Effector memory CD8-positive, alpha-beta T cell (primary cell): ENCODE measurements around the gene DYNC1LI2.

Experiments used
- ATAC-seq: fragments of 150-1000 bp; cut with Tn5 transposase; replicated peaks from 2 replicates; pipeline ENCODE4 v1.10.0; 2021; ENCODE audit warnings: mild to moderate bottlenecking, moderate library complexity
- DNase-seq, 3 experiments: peaks; one replicate each; pipeline ENCODE4 v3.0.0; 2021
- H3K27ac Mint-ChIP-seq, 2 donors: one replicate each; pipeline ENCODE4 v1.8.0; 2022; ENCODE audit warnings: mild to moderate bottlenecking in 2 of 2, mixed read lengths in 2 of 2, moderate library complexity in 2 of 2
- H3K27me3 Mint-ChIP-seq, 2 donors: one replicate each; pipeline ENCODE4 v1.8.0; 2022; ENCODE audit warnings: mixed read lengths in 2 of 2
- H3K36me3 Mint-ChIP-seq: one replicate; pipeline ENCODE4 v1.8.0; 2022; ENCODE audit warnings: mild to moderate bottlenecking, moderate library complexity, mixed read lengths; ENCODE audit not compliant: insufficient read depth
- H3K4me1 Mint-ChIP-seq, 2 donors: one replicate each; pipeline ENCODE4 v1.8.0; 2022; ENCODE audit warnings: low read depth in 2 of 2, mixed read lengths in 2 of 2
- H3K4me3 Mint-ChIP-seq, 2 donors: one replicate each; pipeline ENCODE4 v1.8.0; 2022; ENCODE audit warnings: mild to moderate bottlenecking in 2 of 2, mixed read lengths in 2 of 2, moderate library complexity in 2 of 2
- H3K9me3 Mint-ChIP-seq, 2 donors: one replicate each; pipeline ENCODE4 v1.8.0; 2022; ENCODE audit warnings: mixed read lengths in 2 of 2

DYNC1LI2 gene

DNA sequence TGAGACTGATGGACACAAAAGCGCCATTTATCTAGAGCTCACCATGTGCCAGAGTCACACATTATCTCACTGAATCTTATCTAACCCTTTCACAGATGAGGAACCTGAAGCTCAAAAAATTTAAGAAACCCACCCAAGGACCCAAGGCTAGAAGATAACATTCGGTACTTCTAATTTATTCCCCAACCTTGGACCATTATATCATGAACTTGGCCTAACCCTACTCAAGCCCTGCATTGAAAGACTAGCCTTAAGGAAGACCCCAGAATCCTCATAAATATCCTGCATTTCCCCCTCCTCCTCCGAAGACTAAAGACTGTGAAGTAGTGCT lies 548 bp upstream of the DYNC1LI2 start:
- Mint-ChIP-seq H3K27me3 (peaks cover 8 to 12% of the 10 kb centered on the region in 2 donors), H3K4me3 (peak overlapping the region; percentile 83 to 85), H3K36me3 (peaks cover 29% of the 10 kb centered on the region), H3K9me3 (no peaks in the 10 kb centered on the region), H3K4me1 (peaks cover 32 to 33% of the 10 kb centered on the region in 2 donors), H3K27ac (peak overlapping the region; percentile 91 to 92)
- DNase-seq, result no peak
- ATAC-seq, result no peak

DNA sequence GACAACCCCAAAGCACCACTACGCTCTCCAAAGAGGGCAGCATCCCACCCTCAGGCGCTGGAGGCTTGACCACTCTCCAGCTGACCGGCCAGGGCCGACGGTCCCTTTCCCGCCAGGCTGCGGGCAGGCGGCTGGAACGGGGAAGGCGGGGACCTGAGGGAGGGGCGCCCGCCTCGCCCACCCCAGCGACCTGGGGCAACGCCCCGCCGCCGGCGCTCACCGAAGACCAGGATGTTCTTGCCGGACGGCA lies 431 bp downstream of the DYNC1LI2 start:
- Mint-ChIP-seq H3K4me1 (peaks cover 37 to 40% of the 10 kb centered on the region in 2 donors), H3K36me3 (peaks cover 35% of the 10 kb centered on the region), H3K27ac (peak overlapping the region; percentile 91 to 92), H3K27me3 (peaks cover 8 to 12% of the 10 kb centered on the region in 2 donors), H3K4me3 (peak overlapping the region; percentile 83 to 85), H3K9me3 (no peaks in the 10 kb centered on the region)
- ATAC-seq, result peak; percentile 1
- DNase-seq, result no peak

GRCh38 chr16:66750279-66751052 lies 943 bp downstream of the DYNC1LI2 start:
- peak overlapping the region; percentile 91 to 92 for H3K27ac Mint-ChIP-seq
- peaks cover 40% of the 10 kb centered on the region for H3K36me3 Mint-ChIP-seq
- peak overlapping the region; percentile 83 to 85 for H3K4me3 Mint-ChIP-seq
- no peaks in the 10 kb centered on the region for H3K9me3 Mint-ChIP-seq
- ATAC-seq (no peak), DNase-seq (no peak)
- H3K4me1 Mint-ChIP-seq, result peaks cover 38 to 42% of the 10 kb centered on the region in 2 donors
- H3K27me3 Mint-ChIP-seq, result peaks cover 8 to 12% of the 10 kb centered on the region in 2 donors

DNA sequence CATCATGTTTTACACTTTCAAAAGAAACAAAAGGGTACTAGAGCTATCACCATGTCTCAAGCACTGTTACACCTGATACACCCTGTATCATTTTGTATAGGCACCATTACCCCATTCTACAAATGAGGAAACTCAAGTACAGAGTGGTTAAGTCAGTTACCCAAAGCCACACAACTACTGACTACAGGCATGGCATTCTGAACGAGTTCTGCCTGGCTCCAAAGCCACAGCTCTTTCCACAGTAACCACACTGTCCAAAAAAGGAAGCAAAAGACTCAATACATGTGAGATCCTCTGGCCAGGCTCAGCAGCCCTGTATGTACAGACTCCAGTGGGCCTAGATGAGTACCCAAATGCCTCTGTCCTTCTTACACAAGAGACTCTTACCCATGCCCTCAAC lies 4.7 kb downstream of the DYNC1LI2 start:
- no peaks in the 10 kb centered on the region for H3K9me3 Mint-ChIP-seq
- H3K27ac Mint-ChIP-seq, result no peak overlapping the region
- H3K4me3 Mint-ChIP-seq, result peak overlapping the region in 1 of 2 donors; percentile 20
- DNase-seq (no peak), ATAC-seq (no peak)
- H3K4me1 Mint-ChIP-seq, result peaks cover 32 to 36% of the 10 kb centered on the region in 2 donors
- no peaks in the 10 kb centered on the region for H3K27me3 Mint-ChIP-seq
- H3K36me3 Mint-ChIP-seq, result peaks cover 65% of the 10 kb centered on the region

DNA sequence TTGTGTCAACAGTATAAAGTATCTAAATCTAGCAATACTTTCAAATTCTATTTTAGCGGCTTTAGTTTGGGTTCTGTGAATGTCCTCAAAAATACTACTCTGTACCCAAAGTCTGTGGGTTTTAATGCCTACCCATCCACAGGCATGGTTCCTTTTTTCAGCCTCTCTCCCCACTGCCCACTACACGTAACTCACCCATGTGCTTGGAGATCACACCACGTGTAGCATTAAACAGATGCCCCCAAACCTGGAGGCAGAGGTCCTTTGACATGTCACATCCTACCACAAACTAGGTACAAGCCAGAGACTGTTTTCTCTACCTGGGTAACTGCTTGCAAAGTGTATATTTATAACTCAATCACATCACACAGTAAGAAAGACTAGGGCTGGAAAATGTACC lies 5.4 kb downstream of the DYNC1LI2 start:
- no peak overlapping the region for H3K4me3 Mint-ChIP-seq
- H3K4me1 Mint-ChIP-seq, result peaks cover 34 to 37% of the 10 kb centered on the region in 2 donors
- DNase-seq (no peak), ATAC-seq (no peak)
- no peaks in the 10 kb centered on the region for H3K9me3 Mint-ChIP-seq
- H3K36me3 Mint-ChIP-seq, result peaks cover 72% of the 10 kb centered on the region
- H3K27ac Mint-ChIP-seq, result peak overlapping the region in 1 of 2 donors; percentile 3
- no peaks in the 10 kb centered on the region for H3K27me3 Mint-ChIP-seq

DNA sequence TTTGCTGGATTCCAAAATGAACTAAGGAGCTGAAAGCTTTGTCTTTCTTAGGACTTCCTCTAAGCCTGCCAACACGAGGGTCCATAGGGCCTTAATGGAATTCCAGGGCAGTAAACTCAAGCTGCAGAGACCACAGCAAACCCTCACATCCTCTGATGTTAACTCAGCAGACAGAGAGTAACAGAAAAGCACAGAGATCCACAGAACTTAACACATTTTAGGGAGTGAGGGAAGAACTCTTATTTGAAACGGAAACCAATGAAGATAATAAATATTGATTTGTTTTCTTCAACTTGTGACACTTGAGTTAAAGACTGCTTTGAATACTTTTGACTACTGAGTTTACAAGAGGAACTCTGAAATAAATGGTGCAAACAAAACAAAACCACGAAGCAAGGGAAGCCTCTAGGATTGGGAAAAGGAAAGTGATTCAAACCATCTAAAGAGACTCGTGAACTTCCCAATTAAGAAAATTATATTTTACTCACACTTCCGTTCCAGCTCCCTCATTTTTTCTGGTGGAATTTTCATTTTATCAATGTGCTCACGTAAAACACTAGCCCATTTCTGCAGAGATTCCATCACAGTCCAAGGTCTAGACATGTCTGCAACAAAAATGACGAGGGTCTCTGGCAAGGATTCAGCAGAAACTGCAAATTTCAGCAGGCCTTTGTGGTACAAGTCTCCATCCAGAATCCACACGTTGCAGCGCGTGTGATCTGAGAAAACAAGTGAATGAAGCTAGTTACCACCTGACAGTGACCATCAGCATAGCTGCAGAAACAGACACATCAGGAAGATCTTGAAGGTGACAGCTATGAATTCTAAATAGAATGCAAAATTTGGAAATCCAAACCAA lies 9.2 kb downstream of the DYNC1LI2 start:
- H3K27ac Mint-ChIP-seq, result no peak overlapping the region
- H3K4me1 Mint-ChIP-seq, result peaks cover 17 to 25% of the 10 kb centered on the region in 2 donors
- H3K4me3 Mint-ChIP-seq, result no peak overlapping the region
- ATAC-seq, result no peak
- H3K9me3 Mint-ChIP-seq, result no peaks in the 10 kb centered on the region
- DNase-seq, result no peak
- H3K36me3 Mint-ChIP-seq, result peaks cover 81% of the 10 kb centered on the region
- H3K27me3 Mint-ChIP-seq, result no peaks in the 10 kb centered on the region

GRCh38 chr16:66741169-66741900 lies 10.1 kb downstream of the DYNC1LI2 start:
- no peak for DNase-seq

GRCh38 chr16:66740533-66740932 lies 10.9 kb downstream of the DYNC1LI2 start:
- Mint-ChIP-seq H3K9me3 (no peaks in the 10 kb centered on the region), H3K36me3 (peaks cover 85% of the 10 kb centered on the region), H3K4me3 (no peak overlapping the region), H3K4me1 (peaks cover 10 to 15% of the 10 kb centered on the region in 2 donors), H3K27me3 (no peaks in the 10 kb centered on the region), H3K27ac (peak overlapping the region; percentile 65 to 77)
- ATAC-seq (no peak), DNase-seq (no peak)

More at GRCh38 chr16:66741169-66741900, 10.1 kb downstream of the DYNC1LI2 start:
- no peaks in the 10 kb centered on the region for H3K27me3 Mint-ChIP-seq
- no peaks in the 10 kb centered on the region for H3K9me3 Mint-ChIP-seq
- H3K4me1 Mint-ChIP-seq, result peaks cover 14 to 20% of the 10 kb centered on the region in 2 donors
- no peak overlapping the region for H3K27ac Mint-ChIP-seq
- H3K36me3 Mint-ChIP-seq, result peaks cover 85% of the 10 kb centered on the region
- ATAC-seq, result no peak
- H3K4me3 Mint-ChIP-seq, result no peak overlapping the region

- H3K27ac Mint-ChIP-seq, result peak overlapping the region in 1 of 2 donors; percentile 77
- H3K4me1 Mint-ChIP-seq, result peaks cover 10 to 15% of the 10 kb centered on the region in 2 donors
- H3K4me3 Mint-ChIP-seq, result no peak overlapping the region
- DNase-seq (peak; percentile 12 to 26 (median 20)), ATAC-seq (peak; percentile 68)
- H3K9me3 Mint-ChIP-seq, result no peaks in the 10 kb centered on the region
- H3K27me3 Mint-ChIP-seq, result no peaks in the 10 kb centered on the region
- peaks cover 87% of the 10 kb centered on the region for H3K36me3 Mint-ChIP-seq
Observed at GRCh38 chr16:66740010-66740409, 11.4 kb downstream of the DYNC1LI2 start.

GRCh38 chr16:66735891-66736290 lies 15.5 kb downstream of the DYNC1LI2 start:
- DNase-seq (no peak), ATAC-seq (no peak)
- Mint-ChIP-seq H3K27me3 (no peaks in the 10 kb centered on the region), H3K9me3 (no peaks in the 10 kb centered on the region), H3K36me3 (peaks cover 88% of the 10 kb centered on the region), H3K27ac (peak overlapping the region in 1 of 2 donors; percentile 52), H3K4me3 (no peak overlapping the region), H3K4me1 (peaks cover 8 to 12% of the 10 kb centered on the region in 2 donors)

- Mint-ChIP-seq H3K27me3 (no peaks in the 10 kb centered on the region), H3K9me3 (no peaks in the 10 kb centered on the region), H3K4me1 (peaks cover 4 to 6% of the 10 kb centered on the region in 2 donors), H3K36me3 (peaks cover 77% of the 10 kb centered on the region), H3K27ac (peak overlapping the region in 1 of 2 donors; percentile 14), H3K4me3 (no peak overlapping the region)
- no peak for DNase-seq
- ATAC-seq, result no peak
Observed at GRCh38 chr16:66731101-66731500, 20.3 kb downstream of the DYNC1LI2 start.

GRCh38 chr16:66728804-66729203 lies 22.6 kb downstream of the DYNC1LI2 start:
- H3K4me1 Mint-ChIP-seq, result peaks cover 4 to 6% of the 10 kb centered on the region in 2 donors
- DNase-seq, result no peak
- no peaks in the 10 kb centered on the region for H3K27me3 Mint-ChIP-seq
- peak overlapping the region in 1 of 2 donors; percentile 53 for H3K27ac Mint-ChIP-seq
- peaks cover 77% of the 10 kb centered on the region for H3K36me3 Mint-ChIP-seq
- no peak overlapping the region for H3K4me3 Mint-ChIP-seq
- H3K9me3 Mint-ChIP-seq, result no peaks in the 10 kb centered on the region
- ATAC-seq, result no peak

- DNase-seq (no peak), ATAC-seq (peak; percentile 86)
- H3K4me1 Mint-ChIP-seq, result peaks cover 4 to 6% of the 10 kb centered on the region in 2 donors
- peak overlapping the region in 1 of 2 donors; percentile 30 for H3K27ac Mint-ChIP-seq
- H3K36me3 Mint-ChIP-seq, result peaks cover 77% of the 10 kb centered on the region
- H3K27me3 Mint-ChIP-seq, result no peaks in the 10 kb centered on the region
- H3K9me3 Mint-ChIP-seq, result no peaks in the 10 kb centered on the region
- H3K4me3 Mint-ChIP-seq, result no peak overlapping the region
Observed at GRCh38 chr16:66728117-66728787, 23.2 kb downstream of the DYNC1LI2 start.
